DMS114 treated with DMSO at 0.1 percent for 48 hours (cell line): ENCODE data around the gene MIF.
A peak's percentile ranks its signal among the peaks of the same experiment; 100 is the strongest.
"Not testable (repeated sequence)": the region's sequence is repeated elsewhere in the genome, so short reads cannot be mapped to it uniquely, and the experiment has no call there.

Experiments
- DNase-seq: peaks from one replicate; lab custom pipeline; 2025; ENCODE audit not compliant: unreplicated experiment; lab: John Stamatoyannopoulos, UW

Gene MIF

GRCh38 chr22:23900227-23900626 is 6.0 kb downstream of the MIF start:
- not testable (repeated sequence) for DNase-seq

GRCh38 chr22:23901600-23901999 is 7.4 kb downstream of the MIF start:
- DNase-seq = no peak

GRCh38 chr22:23903328-23903971 is 9.3 kb downstream of the MIF start:
- no peak for DNase-seq

- no peak for DNase-seq
Observed at GRCh38 chr22:23904573-23905254, 10.5 kb downstream of the MIF start.

- no peak for DNase-seq
Observed at GRCh38 chr22:23906641-23907040, 12.5 kb downstream of the MIF start.

GRCh38 chr22:23907423-23907822 is 13.2 kb downstream of the MIF start:
- not testable (repeated sequence) for DNase-seq

- no peak for DNase-seq
Observed at GRCh38 chr22:23908587-23909205, 14.5 kb downstream of the MIF start.

GRCh38 chr22:23909296-23909898 is 15.2 kb downstream of the MIF start:
- DNase-seq = no peak

- no peak for DNase-seq
Observed at GRCh38 chr22:23910496-23911190, 16.5 kb downstream of the MIF start.

- no peak for DNase-seq
Observed at GRCh38 chr22:23911318-23911980, 17.3 kb downstream of the MIF start.

- no peak for DNase-seq
Observed at GRCh38 chr22:23912293-23912903, 18.2 kb downstream of the MIF start.

- DNase-seq = no peak
Observed at GRCh38 chr22:23913306-23913660, 19.1 kb downstream of the MIF start.

GRCh38 chr22:23913661-23914353 is 19.6 kb downstream of the MIF start:
- peak; percentile 86 for DNase-seq

- no peak for DNase-seq
Observed at GRCh38 chr22:23915290-23915689, 21.1 kb downstream of the MIF start.

- DNase-seq = not testable (repeated sequence)
Observed at GRCh38 chr22:23920267-23920611, 26.1 kb downstream of the MIF start.

- not testable (repeated sequence) for DNase-seq
Observed at GRCh38 chr22:23921586-23922201, 27.5 kb downstream of the MIF start.

- no peak for DNase-seq
Observed at GRCh38 chr22:23922921-23923320, 28.7 kb downstream of the MIF start.

GRCh38 chr22:23925020-23925606 is 30.9 kb downstream of the MIF start:
- no peak for DNase-seq

GRCh38 chr22:23926561-23926960 is 32.4 kb downstream of the MIF start:
- no peak for DNase-seq
